Endothelial cell of umbilical vein (primary cell): ENCODE results near the gene SOX14. TPM values are rescaled to one million over a fixed set of nuclear protein-coding genes. Genes with fewer than 3 reads are reported as not detected.

ENCODE experiments used
- BruUV-seq: library from RNA; stranded (reverse); fragments of 400-500 nt; replicated peaks from 2 replicates; lab custom pipeline; 2021; lab: Mats Ljungman, UMichigan
- CTCF ChIA-PET: fragments of 300-600, 350-600 bp; sonication (Branson Sonifier 250); formaldehyde crosslinking; loops from one replicate; lab custom pipeline; 2021; ENCODE audit warnings: antibody characterized with exemption, inconsistent platforms; lab: Charles Lee
- POLR2A ChIA-PET: fragments of 300-600, 350-600 bp; sonication (Branson Sonifier 250); formaldehyde crosslinking; loops from one replicate; lab custom pipeline; 2021; ENCODE audit warnings: antibody characterized with exemption, inconsistent platforms; lab: Charles Lee
- DNase-seq: peaks from one replicate; pipeline ENCODE4 v3.0.0-alpha.2; 2011; ENCODE audit warnings: low read depth, low spot score
- FAIRE-seq: peaks from 2 replicates; lab custom pipeline; 2011; peaks lifted over from hg19 to GRCh38; lab: Jason Lieb, UNC
- H2AFZ ChIP-seq: 2 replicates; pipeline ENCODE4 v1.6.0; 2012; ENCODE audit warnings: low read depth, low read length, control low read depth, inconsistent platforms
- H3K27ac ChIP-seq: 2 replicates; pipeline ENCODE4 v1.5.1; 2011; ENCODE audit warnings: low read depth, mild to moderate bottlenecking, control low read depth, low read length, moderate library complexity; ENCODE audit not compliant: insufficient read depth
- H3K27me3 ChIP-seq, 2 experiments: 2 replicates each; pipeline versions ENCODE4 v1.6.0 to v1.6.1; 2011; ENCODE audit warnings: low read length in 2 of 2, mixed read lengths in 1 of 2; ENCODE audit not compliant: control insufficient read depth in 2 of 2, insufficient read depth in 2 of 2
- H3K36me3 ChIP-seq, 2 experiments: 2 replicates in 1 of 2; 3 replicates in 1 of 2; pipeline ENCODE4 v1.5.1; 2011; ENCODE audit warnings: low read length in 2 of 2, mild to moderate bottlenecking in 1 of 2, moderate library complexity in 1 of 2; ENCODE audit not compliant: control insufficient read depth in 2 of 2, insufficient read depth in 2 of 2; ENCODE audit errors: extremely low read depth in 1 of 2
- H3K4me1 ChIP-seq: 3 replicates; pipeline ENCODE4 v1.5.1; 2011; ENCODE audit warnings: mild to moderate bottlenecking, low read length; ENCODE audit not compliant: control insufficient read depth, insufficient read depth; ENCODE audit errors: extremely low read depth
- H3K4me2 ChIP-seq: 2 replicates; pipeline ENCODE4 v1.6.1; 2011; ENCODE audit warnings: low read length, control low read depth, mixed read lengths; ENCODE audit not compliant: insufficient read depth
- H3K4me3 ChIP-seq, 3 experiments: fragments of 200-600 bp in 1 of 3; sonication (generic), shearing (Covaris generic) in 1 of 3; replicated peaks in 1 of 3; 2 replicates each; pipeline ENCODE4 v1.5.1; 2011 to 2016; ENCODE audit warnings: control low read depth in 3 of 3, low read length in 3 of 3, mild to moderate bottlenecking in 2 of 3, inconsistent platforms in 1 of 3, low read depth in 1 of 3, moderate library complexity in 1 of 3; ENCODE audit not compliant: insufficient read depth in 1 of 3
- H3K79me2 ChIP-seq: 2 replicates; pipeline ENCODE4 v1.6.0; 2012; ENCODE audit warnings: low read length, inconsistent platforms; ENCODE audit not compliant: control insufficient read depth, insufficient read depth
- H3K9ac ChIP-seq: replicated peaks from 2 replicates; pipeline ENCODE3; 2011; ENCODE audit warnings: low read length, control low read depth; ENCODE audit not compliant: insufficient read depth; ENCODE audit errors: extremely low read depth
- H3K9me1 ChIP-seq: replicated peaks from 3 replicates; pipeline ENCODE4 v1.6.0; 2011; ENCODE audit warnings: mild to moderate bottlenecking, low read length; ENCODE audit not compliant: control insufficient read depth, insufficient read depth; ENCODE audit errors: extremely low read depth
- H3K9me3 ChIP-seq: replicated peaks from 2 replicates; pipeline ENCODE4 v1.5.1; 2012; ENCODE audit warnings: low read length, inconsistent platforms; ENCODE audit not compliant: control insufficient read depth, insufficient read depth
- H4K20me1 ChIP-seq: replicated peaks from 2 replicates; pipeline ENCODE3; 2011; ENCODE audit warnings: mild to moderate bottlenecking, low read length; ENCODE audit not compliant: control insufficient read depth, insufficient read depth; ENCODE audit errors: extremely low read depth
- CTCF ChIP-seq, 2 donors: IDR thresholded peaks; 1 replicate in 1 of 2; 2 replicates in 1 of 2; pipeline ENCODE4 v1.5.1; 2011; ENCODE audit warnings: low read length in 2 of 2, mild to moderate bottlenecking in 2 of 2, moderate library complexity in 2 of 2, control low read depth in 1 of 2, inconsistent platforms in 1 of 2, low read depth in 1 of 2; ENCODE audit not compliant: insufficient read depth in 1 of 2; ENCODE audit errors: extremely low read depth in 1 of 2
- EZH2 ChIP-seq: IDR thresholded peaks from 2 replicates; pipeline ENCODE4 v1.6.1; 2012; ENCODE audit warnings: borderline replicate concordance, low read depth, mild to moderate bottlenecking, moderate library complexity, low read length, inconsistent platforms; ENCODE audit not compliant: severe bottlenecking
- FOS ChIP-seq: IDR thresholded peaks from 2 replicates; pipeline ENCODE4 v1.6.1; 2011; ENCODE audit warnings: mild to moderate bottlenecking, low read length, moderate library complexity, borderline replicate concordance; ENCODE audit not compliant: insufficient read depth
- GATA2 ChIP-seq: IDR thresholded peaks from 2 replicates; pipeline ENCODE4 v1.7.0; 2011; ENCODE audit warnings: low read depth, mild to moderate bottlenecking, moderate library complexity, mixed read lengths, low read length; ENCODE audit not compliant: insufficient read length, insufficient read depth
- JUN ChIP-seq: IDR thresholded peaks from 2 replicates; pipeline ENCODE4 v1.6.1; 2011; ENCODE audit warnings: borderline replicate concordance, low read depth; ENCODE audit not compliant: insufficient read length, insufficient read depth
- MAX ChIP-seq: IDR thresholded peaks from 2 replicates; pipeline ENCODE4 v1.6.1; 2011; ENCODE audit not compliant: insufficient read depth, insufficient read length
- MYC ChIP-seq: IDR thresholded peaks from one replicate; pipeline ENCODE4 v1.6.1; 2011; ENCODE audit warnings: mild to moderate bottlenecking, low read depth, low read length
- POLR2A ChIP-seq: IDR thresholded peaks from 2 replicates; pipeline ENCODE4 v1.6.1; 2012; ENCODE audit warnings: low read depth, mild to moderate bottlenecking, control low read depth, low read length
- POLR2AphosphoS5 ChIP-seq: IDR thresholded peaks from 2 replicates; pipeline ENCODE4 v1.6.1; 2012; ENCODE audit warnings: low read depth, mild to moderate bottlenecking, control low read depth, low read length, moderate library complexity; ENCODE audit not compliant: insufficient read depth
- dilution Hi-C: fragments of 300-500 bp; cut with MboI; formaldehyde crosslinking; loops from one replicate; pipeline ENCODE4 v1.15.0; 2019; ENCODE audit warnings: low sequenced_read_pairs; ENCODE audit not compliant: extremely low pct_ligation_motif_present
- intact Hi-C: fragments of 100-400 bp; cut with micrococcal nuclease; formaldehyde crosslinking; loops from one replicate; pipeline ENCODE4 v1.10.0; 2022
- polyA plus RNA-seq, 4 experiments: library from polyadenylated mRNA; depleted of rRNA in 3 of 4; stranded (reverse) in 3 of 4; unstranded in 1 of 4; fragments of >200 nt; gene quantifications; 2 replicates each; pipeline versions ENCODE4 v1.2.1 to v1.2.3, GENCODE V29; 2011 to 2012; ENCODE audit warnings: missing spikeins in 1 of 4
- total RNA-seq: library from RNA; stranded (reverse); gene quantifications from 2 replicates; pipeline ENCODE4 v1.2.3, GENCODE V29; 2021

SOX14 gene
- total and polyA plus RNA-seq, 2 donors (not counting 3 experiments of a cell fraction or from before 2014, with no cell fraction given): not detected

- H3K36me3 ChIP-seq: no peaks in the 10 kb centered on the region
- H3K4me2 ChIP-seq: no peak overlapping the region
- no peak overlapping the region for H3K27ac ChIP-seq
- CTCF ChIA-PET: no interaction called here
- FAIRE-seq: no peak
- H3K4me3 ChIP-seq: no peak overlapping the region
- no peak overlapping the region for H2AFZ ChIP-seq
- no peaks in the 10 kb centered on the region for H3K27me3 ChIP-seq
- H3K79me2 ChIP-seq: no peaks in the 10 kb centered on the region
- no peaks in the 10 kb centered on the region for H3K4me1 ChIP-seq
- POLR2A ChIA-PET: no interaction called here
- H3K9ac ChIP-seq: no peak overlapping the region
- H3K9me1 ChIP-seq: no peaks in the 10 kb centered on the region
- no peaks in the 10 kb centered on the region for H4K20me1 ChIP-seq
- BruUV-seq: no TSS peak
- dilution Hi-C loops (no loop called here), intact Hi-C loops (no loop called here)
- TF ChIP-seq MAX (no peak), GATA2 (no peak)
- no peak for DNase-seq
- H3K9me3 ChIP-seq: no peaks in the 10 kb centered on the region
Measured at GRCh38 chr3:137746808-137747207, 17.3 kb upstream of the SOX14 start.

- BruUV-seq: no TSS peak
- DNase-seq (no peak), FAIRE-seq (no peak)
- Histone ChIP-seq H3K9me1 (no peaks in the 10 kb centered on the region), H3K4me3 (no peak overlapping the region), H3K27me3 (peaks cover 40 to 45% of the 10 kb centered on the region in 2 experiments), H3K4me2 (no peak overlapping the region), H2AFZ (no peak overlapping the region), H3K9ac (no peak overlapping the region), H3K36me3 (no peaks in the 10 kb centered on the region), H3K79me2 (no peaks in the 10 kb centered on the region), H3K9me3 (no peaks in the 10 kb centered on the region), H4K20me1 (no peaks in the 10 kb centered on the region), H3K27ac (no peak overlapping the region), H3K4me1 (no peaks in the 10 kb centered on the region)
- no peak for TF ChIP-seq GATA2
- TF ChIP-seq POLR2AphosphoS5: no peak
- no peak for TF ChIP-seq MAX
- no peak for TF ChIP-seq FOS
- TF ChIP-seq POLR2A: no peak
- TF ChIP-seq JUN: no peak
- TF ChIP-seq MYC: no peak
- TF ChIP-seq CTCF (IDR thresholded peaks at IDR 0.05; ENCODE audit: extremely low read depth in 1 of 2, insufficient read depth in 1 of 2, low read depth in 1 of 2, low read length in 2 of 2): no peak
- TF ChIP-seq EZH2: no peak
- POLR2A ChIA-PET: no interaction called here
- CTCF ChIA-PET: no interaction called here
- dilution Hi-C loops (no loop called here), intact Hi-C loops (no loop called here)
Measured at GRCh38 chr3:137759505-137759904, 4.6 kb upstream of the SOX14 start.
